HUDEP-2 (cell line): Measurements from ENCODE around the gene MTRR.

Experiments used
- DNase-seq, 76 experiments: peaks; one replicate each; lab custom pipeline; 2025; ENCODE audit not compliant: unreplicated experiment in 76 of 76; lab: John Stamatoyannopoulos, UW

Gene MTRR

DNA sequence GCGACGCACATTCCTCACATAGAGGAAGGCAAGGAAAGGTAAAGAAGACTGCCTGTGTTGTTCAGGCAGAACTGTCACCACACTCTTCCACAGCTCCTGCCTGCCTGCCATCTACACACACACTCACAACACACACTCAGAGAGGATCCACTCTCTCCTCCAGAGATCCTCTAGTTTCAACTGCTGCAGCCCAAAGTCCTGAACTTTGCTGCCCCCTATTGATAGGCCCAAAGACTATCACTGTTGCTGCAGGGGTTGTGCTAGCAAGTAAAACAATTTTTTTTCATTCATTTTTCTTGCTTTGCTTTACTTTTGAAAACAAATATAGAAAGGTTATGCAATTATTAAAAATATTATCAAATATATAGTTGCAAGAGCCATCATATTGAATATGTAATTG lies 12.1 kb upstream of the MTRR start:
- peak in 26 of 76 experiments; percentile 1 to 62 (median 30) for DNase-seq

DNA sequence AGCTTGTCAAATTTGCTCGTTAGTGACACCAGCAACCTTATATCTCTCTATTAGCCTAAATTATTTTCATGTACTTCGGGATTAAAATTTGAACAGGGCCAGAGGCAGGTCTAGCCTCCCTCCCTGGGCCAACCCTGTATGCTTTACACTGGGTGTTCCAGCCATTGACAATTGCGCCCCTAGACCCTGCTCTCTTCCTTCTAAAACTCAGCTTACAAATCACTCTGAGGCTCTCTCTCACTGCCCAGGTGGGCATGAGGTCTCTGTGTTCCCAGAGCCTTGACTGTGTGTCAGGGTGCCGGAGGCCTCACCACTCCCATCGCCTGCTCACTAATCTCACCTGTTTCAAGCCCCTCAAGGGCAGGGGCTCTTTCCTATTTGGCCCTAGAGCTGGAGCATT lies 11.6 kb upstream of the MTRR start:
- no peak for DNase-seq

DNA sequence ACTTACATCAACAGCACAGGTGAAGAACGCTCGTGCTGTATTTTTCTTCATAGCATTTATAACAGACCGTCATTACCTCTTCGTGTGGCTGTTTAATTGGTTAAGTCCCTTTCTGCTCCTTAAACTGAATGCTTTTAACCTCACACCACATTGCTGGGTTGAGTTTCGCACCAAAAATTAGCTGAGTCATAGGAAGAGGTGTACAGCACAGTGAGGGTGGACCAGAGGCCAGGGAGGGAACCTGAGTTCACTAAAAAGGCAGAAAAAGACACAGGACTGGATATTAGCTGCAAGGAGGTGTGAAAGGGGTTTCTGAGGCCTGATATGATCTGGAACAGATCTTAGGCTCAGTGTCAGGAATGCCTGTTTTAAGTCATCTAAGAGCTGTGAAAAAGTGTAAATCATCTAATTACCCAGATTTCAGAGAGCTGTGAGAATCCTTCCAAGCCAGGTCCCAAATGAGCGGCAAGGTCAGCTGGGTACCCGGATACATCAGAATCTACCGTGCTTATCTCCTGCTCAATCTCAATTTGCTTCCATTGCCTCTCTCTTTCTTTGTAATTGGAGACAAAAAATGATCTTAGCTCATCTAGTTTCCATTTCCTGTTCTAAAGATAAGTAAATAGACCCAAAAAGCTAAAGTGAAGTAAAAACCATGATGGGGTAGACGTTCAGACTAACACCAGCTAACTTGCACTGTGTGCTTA lies 10.9 kb upstream of the MTRR start:
- DNase-seq = no peak

DNA sequence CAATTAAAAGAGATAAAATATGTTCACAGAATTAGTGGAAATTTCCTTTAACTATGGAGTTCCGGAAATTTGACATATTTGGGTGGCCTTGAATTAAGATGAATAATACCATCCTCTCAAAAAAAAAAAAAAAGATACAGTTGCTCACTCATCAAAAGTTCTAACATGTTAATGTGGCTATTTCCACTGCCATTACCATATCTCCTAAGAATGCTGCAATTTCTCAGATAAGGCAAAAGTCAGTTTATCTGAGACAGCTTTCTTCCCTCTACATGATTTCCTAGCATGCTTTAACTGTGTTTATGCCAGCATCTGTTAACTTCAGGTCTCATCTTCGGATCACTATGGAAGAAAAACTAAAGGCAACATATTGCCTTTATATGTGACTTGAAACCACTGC lies 2.8 kb upstream of the MTRR start:
- DNase-seq = peak in 3 of 76 experiments; percentile 4 to 9 (median 6)

DNA sequence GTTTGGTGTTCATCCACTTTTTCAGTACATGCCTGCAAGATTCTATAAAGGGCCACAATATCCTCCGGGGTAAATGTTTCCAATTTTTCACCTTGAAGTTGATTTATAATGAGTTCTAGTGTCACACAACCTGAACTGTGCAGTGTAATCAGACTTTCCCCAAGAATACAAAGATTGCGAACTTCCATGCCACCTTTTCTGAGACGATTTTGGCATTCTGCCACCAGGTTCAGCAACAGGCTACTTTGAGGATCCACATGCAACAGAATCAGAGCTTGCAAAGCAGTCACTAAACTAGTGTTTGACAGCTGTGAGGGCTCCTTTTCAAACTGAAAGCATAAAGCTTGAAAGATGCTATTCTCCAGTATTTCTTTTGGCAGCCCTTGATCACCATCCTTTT lies 1.7 kb upstream of the MTRR start:
- no peak for DNase-seq

DNA sequence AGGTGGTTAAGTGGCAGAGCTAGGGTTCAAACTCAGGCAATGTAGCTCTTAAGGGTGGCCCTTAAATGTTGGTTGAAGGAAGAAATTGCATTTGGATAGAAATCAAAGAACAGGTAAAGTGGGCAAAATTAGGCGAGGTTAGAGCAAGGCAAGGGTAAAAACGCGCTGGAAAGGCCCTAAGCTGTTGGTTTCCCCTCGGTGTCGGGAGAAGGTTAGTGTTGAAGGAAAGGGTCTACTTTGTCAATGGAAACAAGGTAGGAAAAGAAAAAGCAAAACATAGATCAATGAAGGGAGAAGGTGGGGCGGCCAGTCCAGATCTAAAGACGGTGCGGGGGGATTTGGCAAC lies 548 bp upstream of the MTRR start:
- no peak for DNase-seq

DNA sequence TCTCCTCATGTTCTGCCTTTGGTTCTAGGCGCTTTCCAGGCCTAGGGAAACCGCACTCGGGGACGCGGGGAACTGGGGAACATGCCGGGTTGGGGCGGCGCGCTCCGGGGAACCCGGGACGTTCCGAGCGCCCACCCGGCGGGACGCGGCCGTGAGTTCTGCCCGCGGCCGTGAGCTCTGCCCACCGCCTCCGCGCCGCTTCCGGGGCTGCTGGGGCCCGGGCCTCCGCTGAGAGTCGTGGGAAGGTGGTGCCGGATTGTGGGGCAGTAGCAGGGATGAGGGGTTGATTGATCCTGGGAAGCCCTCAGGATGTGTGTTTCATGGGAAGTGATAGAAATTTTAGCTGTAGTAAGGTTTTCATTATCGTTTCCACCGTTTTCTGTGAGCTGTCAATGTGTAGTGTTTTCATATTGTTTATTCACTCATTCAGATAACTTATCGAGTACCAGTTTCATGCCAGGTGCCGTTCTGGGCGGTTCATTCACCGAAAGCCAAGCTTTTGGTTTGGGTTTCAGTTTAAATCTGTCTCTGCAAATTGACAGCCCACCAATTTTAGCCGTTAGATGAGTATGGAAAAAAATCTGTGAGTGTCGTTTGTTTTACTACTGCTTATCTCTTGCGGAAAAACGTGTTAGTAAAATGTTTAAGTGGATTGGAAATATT lies 657 bp downstream of the MTRR start:
- peak in 3 of 76 experiments; percentile 8 to 25 (median 16) for DNase-seq

DNA sequence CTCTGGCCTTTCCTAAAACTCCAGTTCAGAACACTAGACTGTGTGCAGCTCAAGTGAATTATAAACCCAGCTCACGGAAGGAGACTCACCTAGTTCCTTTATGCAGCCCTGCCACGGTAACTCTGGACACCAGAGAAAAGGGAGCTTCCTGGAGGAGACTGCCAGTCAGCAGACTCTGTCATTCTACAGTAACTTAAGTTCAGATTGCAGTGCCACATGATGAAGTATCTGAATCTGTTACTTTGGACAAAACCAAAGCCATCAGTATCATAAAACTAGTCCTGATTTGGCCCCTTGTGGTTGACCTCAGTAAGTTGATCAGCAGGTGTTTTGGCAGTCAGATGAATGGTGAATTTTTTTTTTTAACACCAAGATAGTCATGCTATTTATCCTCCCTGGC lies 2.7 kb downstream of the MTRR start:
- DNase-seq = no peak

DNA sequence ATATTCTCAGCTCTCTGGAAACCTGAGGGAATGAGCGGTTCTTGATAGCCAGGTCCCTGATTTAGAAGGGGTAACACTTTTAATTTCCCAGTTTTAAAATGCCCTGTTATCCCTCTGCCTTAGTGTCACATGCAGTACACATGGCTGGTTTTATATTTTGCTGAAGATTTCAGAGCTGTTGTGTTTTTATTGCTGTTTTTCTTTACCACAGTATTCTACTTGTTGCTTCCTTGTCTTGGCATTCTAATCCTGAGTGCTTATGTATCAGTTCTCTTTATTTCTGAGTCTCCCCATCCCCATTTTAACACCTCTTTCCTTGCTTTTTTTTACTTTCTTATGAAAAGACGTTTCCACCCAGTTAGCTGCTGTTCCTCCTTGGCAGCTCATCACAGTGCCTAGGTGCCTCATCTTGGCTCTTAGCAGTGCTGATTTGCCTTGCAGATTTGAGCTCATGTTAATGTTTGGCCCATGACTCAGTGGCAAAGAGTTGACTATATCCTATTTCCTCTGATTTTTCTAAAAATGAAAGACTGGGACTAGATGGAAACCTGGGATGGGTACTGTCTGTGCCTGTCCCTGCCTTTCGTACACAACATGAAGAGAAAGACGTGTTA lies 3.7 kb downstream of the MTRR start:
- DNase-seq = no peak

DNA sequence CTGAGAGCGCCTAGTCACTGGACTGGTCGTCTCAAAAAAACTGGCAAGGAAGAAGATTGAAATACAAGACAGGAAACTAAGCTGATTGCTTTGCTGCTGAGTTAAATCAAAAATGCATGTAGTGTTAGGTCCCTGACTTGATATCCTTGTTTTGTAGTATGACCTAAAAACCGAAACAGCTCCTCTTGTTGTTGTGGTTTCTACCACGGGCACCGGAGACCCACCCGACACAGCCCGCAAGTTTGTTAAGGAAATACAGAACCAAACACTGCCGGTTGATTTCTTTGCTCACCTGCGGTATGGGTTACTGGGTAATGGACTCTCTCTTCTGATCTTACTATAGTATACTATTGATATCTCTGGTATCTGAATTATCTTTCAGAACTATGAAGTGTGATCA lies 4.3 kb downstream of the MTRR start:
- DNase-seq = no peak

DNA sequence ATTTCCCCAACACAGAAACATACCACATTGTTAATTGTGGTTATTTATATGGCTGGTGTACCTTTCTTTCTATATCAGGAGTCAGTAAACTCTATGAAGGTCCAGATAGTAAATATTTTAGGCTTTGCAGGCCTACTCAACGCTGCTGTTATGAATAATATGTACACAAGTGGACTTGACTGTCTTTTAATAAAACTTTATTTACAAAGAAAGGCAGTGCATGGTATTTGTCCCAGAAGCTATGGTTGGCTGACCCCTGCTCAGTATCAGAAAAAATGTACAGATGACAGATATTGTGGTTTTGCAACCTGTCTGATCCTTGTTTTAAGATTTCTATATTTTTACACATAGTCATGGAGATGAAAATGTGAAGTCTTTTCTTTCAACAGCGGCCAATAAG lies 5.7 kb downstream of the MTRR start:
- no peak for DNase-seq

DNA sequence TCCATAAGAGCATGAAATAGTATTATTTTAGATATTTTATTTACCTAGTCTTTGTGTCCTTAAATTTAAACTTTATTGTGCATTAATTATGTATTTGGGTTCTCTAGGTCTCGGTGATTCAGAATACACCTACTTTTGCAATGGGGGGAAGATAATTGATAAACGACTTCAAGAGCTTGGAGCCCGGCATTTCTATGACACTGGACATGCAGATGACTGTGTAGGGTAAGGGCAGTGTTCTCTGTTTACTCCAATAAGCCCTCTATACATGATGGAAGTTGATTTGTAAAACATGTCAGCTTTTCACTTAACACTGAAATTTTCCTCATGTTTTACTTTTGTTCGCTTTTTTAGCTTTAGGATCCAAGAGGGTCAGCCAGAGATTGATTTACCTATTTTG lies 6.2 kb downstream of the MTRR start:
- no peak for DNase-seq

DNA sequence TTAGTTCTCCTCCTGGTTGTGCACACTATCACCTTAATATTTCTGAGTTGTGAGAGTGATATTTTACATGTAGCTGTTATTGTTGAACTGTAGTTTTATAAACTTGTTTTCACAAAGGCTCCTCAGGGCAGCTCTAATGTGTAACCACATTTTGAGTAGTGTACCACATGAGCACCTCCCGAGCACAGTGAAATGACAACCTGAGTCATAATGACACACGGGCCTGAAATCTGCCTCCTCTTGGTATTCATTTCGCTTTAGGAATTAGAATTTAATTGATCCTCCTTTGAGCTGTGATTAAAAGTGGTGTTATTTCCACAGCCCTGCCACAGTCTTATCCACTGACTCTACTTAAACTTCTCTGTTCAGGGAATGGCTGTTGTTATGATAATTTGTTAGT lies 7.9 kb downstream of the MTRR start:
- no peak for DNase-seq

DNA sequence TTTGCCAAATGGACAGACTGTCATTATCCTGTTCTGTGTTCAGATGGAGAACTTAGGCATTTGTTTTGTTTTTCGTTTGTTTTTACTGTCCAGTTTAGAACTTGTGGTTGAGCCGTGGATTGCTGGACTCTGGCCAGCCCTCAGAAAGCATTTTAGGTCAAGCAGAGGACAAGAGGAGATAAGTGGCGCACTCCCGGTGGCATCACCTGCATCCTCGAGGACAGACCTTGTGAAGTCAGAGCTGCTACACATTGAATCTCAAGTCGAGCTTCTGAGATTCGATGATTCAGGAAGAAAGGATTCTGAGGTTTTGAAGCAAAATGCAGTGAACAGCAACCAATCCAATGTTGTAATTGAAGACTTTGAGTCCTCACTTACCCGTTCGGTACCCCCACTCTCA lies 8.9 kb downstream of the MTRR start:
- no peak for DNase-seq

DNA sequence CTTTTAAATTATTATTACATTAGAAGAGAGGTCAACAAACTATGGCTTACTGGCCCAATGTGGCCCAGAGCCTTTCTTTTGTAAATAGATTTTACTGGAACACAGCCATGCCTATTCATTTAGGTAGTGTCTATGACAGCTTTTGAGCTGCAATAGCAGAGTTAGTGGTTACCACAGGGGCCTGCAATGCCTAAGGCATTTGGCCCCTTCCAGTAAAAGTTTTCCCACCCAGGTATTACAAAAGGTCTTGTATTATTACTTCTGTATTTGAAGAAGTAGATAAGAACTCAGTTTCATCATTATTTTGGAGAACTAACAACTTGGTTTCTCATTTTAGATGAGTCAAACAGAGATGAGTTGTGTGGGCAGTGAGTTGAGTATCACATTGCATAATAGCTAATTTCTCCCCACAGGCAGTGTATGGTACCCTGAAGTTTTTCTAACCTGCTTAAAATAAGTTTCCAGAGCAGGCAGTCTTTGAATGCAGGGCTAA lies 9.5 kb downstream of the MTRR start:
- no peak for DNase-seq

DNA sequence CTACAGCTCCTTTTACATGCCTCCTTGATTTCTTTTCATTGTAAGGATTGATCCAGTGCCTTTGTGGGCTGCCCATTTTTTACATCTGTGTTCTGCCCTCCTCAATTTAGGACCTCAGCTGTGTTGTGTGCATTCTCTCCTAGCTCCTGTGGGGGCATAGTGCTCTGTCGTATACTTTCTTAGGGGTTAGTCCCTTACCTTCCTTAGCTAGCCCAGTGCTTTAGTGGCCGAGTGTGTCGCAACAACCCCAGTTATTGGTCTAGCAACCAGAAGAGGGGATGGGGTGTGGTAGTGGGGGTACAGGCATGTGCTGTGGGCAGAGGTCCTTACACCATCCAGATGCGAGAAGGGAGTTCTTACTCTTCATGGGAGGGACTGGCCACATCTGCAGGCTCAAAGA lies 12.1 kb downstream of the MTRR start:
- DNase-seq = no peak

DNA sequence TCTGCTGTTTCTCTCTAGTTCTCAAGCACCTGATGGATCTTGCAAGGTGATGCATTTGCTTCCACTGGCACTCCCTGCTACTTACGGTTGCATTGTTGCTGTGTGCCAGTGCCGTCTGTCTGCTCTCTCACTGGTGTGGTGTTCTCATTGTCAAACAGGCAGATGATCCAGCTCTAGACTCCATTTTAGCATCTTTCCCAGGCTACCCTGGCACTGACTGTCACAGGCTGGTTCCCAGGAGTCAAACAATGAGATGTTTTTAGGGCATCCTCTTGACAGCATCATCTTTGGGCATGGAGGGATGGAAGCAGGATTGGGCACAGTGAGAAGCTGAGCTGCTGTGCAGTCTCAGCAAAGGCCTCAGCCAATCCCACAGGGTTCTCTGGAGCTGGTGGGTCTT lies 12.9 kb downstream of the MTRR start:
- no peak for DNase-seq

DNA sequence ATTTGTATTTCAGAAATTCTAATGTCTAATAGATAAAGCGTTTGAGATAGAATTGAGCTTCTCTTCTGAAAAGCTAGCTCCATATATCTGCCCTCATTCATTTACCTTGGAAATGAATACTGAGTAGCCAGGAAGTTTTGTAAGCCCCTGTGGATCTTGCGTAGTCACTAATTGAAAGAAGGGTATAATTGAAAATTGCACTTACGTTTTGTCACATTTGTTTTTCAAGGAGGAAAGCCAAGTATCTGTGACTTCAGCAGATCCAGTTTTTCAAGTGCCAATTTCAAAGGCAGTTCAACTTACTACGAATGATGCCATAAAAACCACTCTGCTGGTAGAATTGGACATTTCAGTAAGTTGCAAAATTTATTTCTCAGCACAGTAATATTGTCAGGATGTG lies 14.0 kb downstream of the MTRR start:
- DNase-seq = no peak

DNA sequence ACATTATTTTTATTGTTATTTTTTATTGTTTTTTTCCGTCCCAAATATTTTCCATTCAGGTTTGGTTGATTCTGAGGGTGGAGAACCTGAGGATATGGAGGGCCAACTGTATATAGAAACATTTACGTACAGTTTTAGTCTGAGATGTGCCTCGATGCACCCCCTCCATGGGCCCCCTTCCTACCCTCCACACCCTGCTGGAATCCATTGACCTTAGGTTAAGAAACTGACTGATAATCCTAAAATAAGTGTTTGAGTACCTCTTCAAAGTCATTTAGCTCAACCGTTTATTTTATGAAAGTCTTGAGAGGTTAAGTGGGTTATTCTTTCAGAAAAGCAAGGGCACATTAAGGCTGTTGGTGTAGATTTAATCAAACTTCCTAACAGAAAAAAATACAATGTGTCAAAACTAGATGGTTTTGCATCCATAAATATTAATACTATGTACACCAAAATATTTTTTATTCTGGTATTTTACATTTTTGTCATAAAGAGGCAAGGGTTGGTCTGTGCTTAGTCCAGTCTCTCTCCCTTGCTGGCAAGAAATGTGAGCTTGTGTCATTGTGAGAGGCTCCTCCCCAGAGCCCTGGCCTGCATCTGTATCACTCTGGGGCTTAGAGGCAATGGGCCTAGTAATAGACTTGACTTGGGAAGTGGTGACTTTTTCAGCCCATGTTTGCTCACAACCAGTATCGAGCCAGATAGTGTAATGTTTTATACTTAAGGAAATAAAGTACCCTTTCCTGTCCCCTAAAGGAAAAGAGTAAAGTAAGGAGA lies 15.7 kb downstream of the MTRR start:
- DNase-seq = no peak

DNA sequence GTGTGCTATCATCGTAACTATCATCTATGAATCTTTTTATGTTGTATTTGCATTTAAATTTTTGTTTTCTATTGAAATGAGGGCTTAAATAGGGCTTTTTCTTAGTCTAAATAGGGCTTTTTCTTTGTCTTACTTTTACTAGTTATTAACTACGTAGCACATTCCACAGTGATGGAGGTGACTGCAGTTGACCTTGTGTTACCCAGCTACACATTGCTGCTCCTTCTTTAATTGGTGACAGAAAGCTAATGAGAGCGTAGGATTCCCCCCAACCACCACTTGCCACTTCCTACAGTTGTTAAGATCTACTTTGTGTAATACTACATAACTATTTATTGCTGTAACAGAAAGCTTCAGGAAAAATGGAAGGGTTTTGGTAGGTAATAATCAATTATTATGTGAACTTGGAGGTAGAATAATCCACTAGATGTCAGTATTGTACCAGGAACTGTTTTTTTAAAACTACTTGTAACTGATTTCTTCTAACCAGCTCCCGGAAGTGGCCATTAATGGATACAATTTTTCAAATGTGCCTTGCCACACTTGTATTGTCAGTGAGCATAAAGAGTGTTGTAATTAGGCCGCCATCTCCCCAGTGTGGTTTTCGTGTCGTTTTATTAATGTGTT lies 18.0 kb downstream of the MTRR start:
- peak in 6 of 76 experiments; percentile 3 to 21 (median 10) for DNase-seq

DNA sequence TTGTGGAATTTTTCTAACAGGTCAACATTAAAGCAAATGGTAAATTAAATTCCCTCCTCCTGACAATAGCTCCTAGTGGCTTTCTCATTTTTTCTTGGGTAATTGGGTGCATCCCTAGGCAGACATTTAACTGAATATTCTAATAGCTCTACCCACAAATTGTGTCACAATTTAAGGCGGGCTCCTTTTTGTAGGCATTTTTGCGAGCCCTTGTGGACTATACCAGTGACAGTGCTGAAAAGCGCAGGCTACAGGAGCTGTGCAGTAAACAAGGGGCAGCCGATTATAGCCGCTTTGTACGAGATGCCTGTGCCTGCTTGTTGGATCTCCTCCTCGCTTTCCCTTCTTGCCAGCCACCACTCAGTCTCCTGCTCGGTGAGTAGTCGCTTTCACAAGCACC lies 20.0 kb downstream of the MTRR start:
- no peak for DNase-seq
